SKM-1 (cell line): ENCODE data around the gene EFCAB8.
"Not testable (repeated sequence)": the region's sequence is repeated elsewhere in the genome, so short reads cannot be mapped to it uniquely, and the experiment has no call there.

Source experiments
- DNase-seq: peaks from one replicate; lab custom pipeline; 2025; ENCODE audit not compliant: unreplicated experiment; lab: John Stamatoyannopoulos, UW

EFCAB8 gene

GRCh38 chr20:32943490-32944052 is 84.8 kb downstream of the EFCAB8 start:
- no peak for DNase-seq

- DNase-seq: peak; percentile 3
Observed at GRCh38 chr20:32945710-32946221, 87.0 kb downstream of the EFCAB8 start.

- DNase-seq: no peak
Observed at GRCh38 chr20:32946629-32947028, 87.9 kb downstream of the EFCAB8 start.

DNA sequence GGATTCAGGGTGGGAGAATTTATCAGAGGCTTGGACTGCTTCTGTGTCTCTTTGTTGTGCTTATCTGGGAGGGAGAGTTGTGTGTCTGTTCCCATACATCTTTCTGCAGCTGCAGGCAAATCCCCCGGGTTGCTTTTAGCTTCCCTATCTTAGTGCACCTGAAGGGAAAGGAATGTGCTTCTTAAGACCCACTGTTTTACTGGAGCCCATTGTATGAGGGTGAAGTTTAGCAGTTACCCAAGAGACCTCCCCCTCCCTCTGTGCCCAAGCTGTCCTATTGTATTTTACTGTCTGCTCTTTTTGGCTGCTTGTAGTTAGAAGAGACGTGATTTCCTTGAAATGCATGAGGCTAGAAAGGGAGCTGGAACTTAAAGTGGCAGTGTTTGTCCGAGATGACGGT is 91.8 kb downstream of the EFCAB8 start:
- not testable (repeated sequence) for DNase-seq

DNA sequence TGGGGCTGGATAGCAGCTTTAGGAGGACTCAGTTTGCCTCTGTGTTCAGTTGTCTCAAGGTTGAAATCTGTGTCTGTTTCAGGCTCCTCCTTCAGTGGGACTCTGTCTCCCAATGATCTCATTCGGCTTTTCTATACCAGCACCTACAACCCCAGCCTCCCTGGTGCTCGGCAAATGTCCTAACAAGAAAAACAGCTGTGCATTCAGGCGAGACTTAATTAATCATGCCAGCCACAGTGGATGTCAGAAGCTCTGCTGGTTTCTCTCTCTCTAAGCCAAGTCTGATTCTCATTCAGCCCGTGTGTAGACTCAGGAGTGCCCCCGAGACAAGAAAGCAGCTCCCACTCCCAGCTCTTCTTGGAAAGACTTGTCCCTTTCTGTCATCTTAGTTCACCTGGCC is 98.7 kb downstream of the EFCAB8 start:
- no peak for DNase-seq

- DNase-seq: no peak
Observed at GRCh38 chr20:32958574-32958973, 99.9 kb downstream of the EFCAB8 start.

GRCh38 chr20:32959351-32960221 is 100.9 kb downstream of the EFCAB8 start:
- DNase-seq: no peak

DNA sequence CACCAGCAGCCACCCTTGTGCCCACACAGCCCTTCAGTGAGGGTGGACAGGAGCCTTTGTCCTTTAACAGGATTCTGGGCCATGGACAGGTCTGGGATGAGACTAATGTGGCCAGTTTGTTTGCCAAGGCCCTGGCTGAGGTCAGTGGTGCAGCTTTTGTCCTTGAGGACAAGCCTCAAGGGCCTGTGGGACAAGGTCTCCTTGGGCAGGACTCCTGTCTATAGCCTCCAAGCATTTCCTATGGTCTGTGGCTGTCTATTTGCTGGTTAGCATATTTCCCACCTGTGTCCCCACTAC is 101.4 kb downstream of the EFCAB8 start:
- no peak for DNase-seq

GRCh38 chr20:32960849-32961731 is 102.4 kb downstream of the EFCAB8 start:
- DNase-seq: no peak

DNA sequence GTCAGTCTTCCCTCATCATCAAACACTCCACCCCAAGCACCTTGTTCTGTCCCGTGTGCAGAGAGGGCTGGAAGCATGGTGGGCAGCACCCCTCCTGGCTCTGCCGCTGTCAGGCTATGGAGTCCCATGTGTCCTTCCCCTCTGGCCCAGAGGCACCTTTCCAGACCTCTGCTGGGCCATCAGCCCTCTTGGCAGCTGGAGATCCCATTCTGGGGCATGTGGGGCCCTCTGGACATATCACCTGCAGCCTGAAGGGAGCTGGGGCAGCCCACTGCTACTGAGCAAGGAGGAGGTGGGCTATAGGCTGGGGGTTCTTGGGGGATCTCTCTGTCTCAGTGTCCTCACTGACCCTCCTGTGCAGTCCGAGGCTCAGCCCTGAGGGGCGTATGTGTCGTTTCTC is 103.3 kb downstream of the EFCAB8 start:
- no peak for DNase-seq

DNA sequence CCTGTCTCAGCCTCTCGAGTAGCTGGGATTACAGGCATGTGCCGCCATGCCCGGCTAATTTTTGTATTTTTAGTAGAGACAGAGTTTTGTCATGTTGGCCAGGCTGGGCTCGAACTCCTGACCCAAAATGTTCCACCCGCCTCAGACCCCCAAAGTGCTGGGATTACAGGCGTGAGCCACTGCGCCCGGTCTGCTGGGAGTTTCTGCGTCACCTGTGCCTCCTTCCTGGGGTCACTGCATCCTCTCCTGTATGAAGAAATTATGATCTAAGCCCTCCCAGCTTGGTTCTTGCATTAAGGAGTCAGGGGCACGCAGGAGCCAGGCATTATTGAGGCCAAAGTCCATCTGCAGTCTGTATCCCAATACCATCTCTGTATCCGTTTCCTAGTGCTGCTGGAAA is 103.9 kb downstream of the EFCAB8 start:
- not testable (repeated sequence) for DNase-seq

GRCh38 chr20:32963176-32963575 is 104.5 kb downstream of the EFCAB8 start:
- DNase-seq: no peak

DNA sequence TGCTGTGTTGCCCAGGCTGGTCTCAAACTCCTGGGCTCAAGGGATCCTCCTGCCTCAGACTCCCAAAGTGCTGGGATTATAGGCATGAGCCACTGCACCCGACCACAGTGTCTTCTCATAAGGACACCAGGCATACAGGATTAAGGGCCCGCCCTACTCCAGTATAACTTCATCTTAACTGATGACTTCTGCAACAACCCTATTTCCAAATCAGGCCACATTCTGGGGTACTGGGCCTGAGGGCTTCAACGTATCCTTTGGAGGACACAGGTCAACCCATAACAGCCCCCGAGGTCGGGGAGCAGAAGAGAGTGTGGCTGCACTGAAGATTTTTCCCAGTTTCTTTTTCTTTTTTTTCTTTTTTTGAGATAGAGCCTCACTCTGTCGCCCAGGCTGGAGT is 105.9 kb downstream of the EFCAB8 start:
- no peak for DNase-seq

GRCh38 chr20:32965115-32965514 is 106.4 kb downstream of the EFCAB8 start:
- DNase-seq: no peak

DNA sequence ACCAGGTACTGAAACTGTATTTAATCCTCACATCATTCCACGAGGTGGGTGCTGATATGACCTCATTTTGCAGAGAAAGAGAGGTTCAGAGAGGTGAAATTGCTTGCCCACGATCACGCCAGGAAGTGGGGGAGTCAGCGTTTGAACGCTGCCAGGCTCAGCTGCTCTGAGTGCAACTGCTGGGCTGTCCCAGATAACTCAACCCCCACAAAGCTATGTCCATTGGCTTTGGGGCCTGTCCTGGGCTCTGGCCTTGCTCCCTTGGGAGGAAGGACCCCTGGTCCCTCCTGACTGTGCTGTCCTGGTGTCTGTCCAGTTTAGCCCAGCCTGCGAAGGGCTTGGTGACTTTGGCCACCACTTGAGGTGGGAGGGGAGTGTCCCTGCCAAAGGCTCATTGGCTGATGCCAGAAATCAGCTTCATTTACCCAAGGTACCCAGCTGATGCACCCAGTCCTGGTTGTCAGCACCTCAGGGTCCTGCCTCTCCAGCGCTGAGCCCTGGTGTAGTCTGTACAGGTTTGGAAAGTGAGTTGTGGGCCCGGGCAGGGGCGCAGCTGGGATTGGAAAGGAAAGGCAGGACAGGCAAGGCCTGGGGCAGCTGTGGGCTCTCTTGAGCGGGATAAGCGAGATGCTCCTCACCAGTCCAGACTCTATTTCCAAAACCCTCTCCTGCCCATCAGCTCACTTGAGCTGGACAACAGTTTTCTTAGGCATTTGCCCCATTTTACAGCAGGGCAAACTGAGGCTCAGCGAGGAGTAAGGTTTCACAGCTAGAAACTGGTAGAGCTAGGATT is 107.1 kb downstream of the EFCAB8 start:
- DNase-seq: no peak

DNA sequence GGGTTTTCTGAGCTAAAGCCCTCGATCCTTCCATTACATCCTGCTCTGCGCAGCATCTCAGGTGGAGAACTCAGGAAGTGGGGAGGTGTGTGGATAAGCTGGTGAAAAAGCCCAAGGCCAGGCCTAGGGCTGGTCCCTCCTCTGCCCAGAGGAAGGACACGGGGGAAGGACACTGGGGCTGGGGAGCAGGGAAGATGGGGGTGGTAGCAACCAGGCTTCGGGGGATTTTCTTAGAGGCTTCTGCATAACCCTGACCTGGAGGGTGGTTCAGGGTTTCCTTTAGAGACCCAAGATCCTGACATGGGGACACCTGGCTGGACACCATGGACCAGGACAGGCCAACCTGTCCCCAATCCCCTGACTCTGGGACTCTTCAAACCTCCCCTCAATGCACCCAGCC is 107.7 kb downstream of the EFCAB8 start:
- no peak for DNase-seq

- DNase-seq: no peak
Observed at GRCh38 chr20:32966881-32967781, 108.4 kb downstream of the EFCAB8 start.

DNA sequence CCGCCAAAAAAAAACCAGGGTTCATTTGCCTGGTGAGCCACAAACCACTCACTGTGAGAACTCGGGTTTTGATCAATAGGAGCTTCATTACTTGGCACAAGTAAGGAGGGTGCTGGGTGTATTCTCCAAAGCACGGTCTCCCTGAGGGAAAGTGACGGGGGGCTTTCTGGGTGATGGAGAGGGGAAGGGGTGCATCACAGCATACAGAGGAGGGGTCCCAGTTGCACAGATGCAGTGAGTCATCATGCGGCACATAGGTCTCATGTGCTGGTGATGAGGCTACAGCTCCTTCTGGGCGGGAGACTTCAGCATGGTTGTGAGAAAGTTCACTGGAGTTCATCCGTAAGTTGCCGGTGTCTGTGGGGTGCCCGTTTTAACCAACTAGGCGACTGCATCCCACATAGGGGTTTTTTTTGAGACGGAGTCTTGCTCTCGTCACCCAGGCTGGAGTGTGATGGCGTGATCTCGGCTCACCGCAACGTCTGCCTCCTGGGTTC is 109.3 kb downstream of the EFCAB8 start:
- DNase-seq: no peak

- DNase-seq: no peak
Observed at GRCh38 chr20:32968478-32969241, 109.9 kb downstream of the EFCAB8 start.
